Putamen (tissue), 1 donor: ENCODE measurements around the gene PAQR4.

Experiments
- DNase-seq: peaks from one replicate; pipeline ENCODE4 v3.0.0-alpha.2; 2016; ENCODE audit warnings: low spot score

Gene PAQR4

GRCh38 chr16:3007059-3007956 is 38.2 kb downstream of the PAQR4 start:
- no peak for DNase-seq

DNA sequence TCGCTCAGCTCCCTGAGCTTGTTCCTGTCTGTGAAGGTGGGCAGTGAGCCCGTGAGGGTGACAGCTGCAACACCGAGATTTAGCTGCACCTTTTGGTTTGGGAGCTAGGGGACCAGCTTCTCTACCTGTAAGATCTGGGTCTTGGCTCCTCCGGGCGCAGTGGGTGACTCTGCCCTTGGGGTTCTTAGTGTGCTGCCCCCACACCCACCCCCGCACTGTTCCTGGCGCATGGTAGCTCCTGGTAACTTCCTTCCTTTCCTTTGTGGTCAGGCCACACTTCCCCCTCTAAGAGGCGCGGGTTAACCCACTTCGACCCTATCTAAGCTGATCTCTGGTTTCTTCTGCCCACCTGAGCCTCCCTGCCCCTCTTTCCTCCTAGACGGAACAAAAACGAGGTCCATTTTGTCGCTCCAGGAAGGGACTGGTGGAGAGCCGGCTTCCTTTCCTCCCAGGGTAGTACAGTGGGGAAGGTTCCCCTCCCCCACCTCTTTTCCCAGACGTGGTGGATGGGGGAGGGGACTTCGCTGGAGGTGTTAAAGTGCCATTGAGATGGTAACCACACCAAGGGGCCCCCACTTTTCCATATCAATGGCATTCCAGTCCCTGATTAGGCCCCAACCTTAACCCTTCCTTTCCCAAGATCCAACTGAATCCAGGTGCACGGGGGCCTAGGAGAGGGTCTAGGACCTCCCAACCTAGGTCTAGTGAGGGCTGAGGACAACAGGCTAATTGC is 39.0 kb downstream of the PAQR4 start:
- no peak for DNase-seq

DNA sequence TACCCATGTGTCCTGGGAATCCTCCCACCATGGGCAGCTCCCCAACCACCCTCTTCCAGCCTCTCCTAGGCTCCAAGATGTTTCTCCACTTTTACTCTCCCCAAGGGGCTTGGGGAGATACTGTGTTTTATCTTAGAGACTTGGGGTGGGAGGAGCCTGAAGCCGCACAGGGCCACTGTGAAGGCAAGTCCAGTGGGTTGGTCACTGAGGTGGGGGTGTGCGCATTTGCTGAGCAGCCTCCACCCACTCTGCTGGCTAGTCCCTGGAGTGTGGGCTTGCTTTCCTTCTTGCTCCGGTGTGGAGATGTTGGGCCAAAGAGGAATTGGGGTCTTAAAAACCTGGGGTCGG is 39.5 kb downstream of the PAQR4 start:
- no peak for DNase-seq

GRCh38 chr16:3009568-3010390 is 40.6 kb downstream of the PAQR4 start:
- DNase-seq = no peak

- DNase-seq = no peak
These were observed 41.4 kb downstream of the PAQR4 start for GRCh38 chr16:3010510-3010909.

DNA sequence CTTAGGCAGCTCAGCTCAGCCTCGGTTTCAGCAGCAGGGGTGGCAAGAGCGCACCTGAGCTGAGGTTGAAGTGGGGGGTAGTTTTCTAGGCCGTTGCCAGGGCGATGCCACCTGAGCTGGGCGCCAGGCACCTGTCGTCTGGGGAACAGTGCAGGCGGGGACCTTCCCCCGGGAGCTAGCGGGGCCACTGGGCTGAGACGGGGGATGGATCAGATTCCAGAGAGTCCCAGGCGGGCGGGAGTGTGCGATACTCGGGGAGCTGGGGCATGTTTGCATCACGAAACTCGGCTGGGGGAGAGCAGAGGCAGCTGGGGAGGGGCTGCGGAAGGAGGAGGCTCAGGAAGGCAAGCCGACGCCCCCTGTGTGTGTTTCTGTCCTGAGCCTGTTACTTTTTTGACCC is 43.1 kb downstream of the PAQR4 start:
- no peak for DNase-seq

DNA sequence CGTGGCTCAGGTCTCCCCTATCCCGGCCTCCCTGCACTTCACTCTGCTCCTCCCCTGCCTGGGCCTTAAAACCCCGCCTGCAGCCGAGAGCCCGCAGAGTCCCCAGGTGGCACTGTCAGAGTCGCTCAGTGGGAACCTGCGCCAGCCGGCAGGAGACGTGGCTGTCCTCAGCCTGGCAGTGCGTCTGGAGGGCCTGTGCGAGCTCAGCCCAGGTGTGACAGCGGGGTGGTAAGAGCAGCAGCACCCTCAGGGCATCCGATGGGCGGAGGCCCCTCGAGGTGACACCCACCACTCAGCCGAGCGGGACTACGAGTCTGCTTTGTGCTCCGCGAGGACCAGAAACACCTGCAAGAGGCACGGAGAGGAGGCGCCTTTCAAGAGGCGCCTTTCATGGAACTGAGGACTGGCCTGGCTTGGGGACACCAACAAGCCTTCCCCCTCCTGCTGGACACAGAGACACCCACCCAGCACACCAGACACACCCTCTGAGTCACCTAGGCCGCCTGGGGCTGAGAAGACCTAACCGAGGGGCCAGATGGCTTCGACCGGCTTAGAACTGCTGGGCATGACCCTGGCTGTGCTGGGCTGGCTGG is 43.8 kb downstream of the PAQR4 start, which contains the start of gene CLDN9:
Gene CLDN9, plus strand, starts transcription at position 96 of the 593 bp plus-strand sequence. Its CDS starts 440 bp downstream, at position 536.
- DNase-seq = no peak

DNA sequence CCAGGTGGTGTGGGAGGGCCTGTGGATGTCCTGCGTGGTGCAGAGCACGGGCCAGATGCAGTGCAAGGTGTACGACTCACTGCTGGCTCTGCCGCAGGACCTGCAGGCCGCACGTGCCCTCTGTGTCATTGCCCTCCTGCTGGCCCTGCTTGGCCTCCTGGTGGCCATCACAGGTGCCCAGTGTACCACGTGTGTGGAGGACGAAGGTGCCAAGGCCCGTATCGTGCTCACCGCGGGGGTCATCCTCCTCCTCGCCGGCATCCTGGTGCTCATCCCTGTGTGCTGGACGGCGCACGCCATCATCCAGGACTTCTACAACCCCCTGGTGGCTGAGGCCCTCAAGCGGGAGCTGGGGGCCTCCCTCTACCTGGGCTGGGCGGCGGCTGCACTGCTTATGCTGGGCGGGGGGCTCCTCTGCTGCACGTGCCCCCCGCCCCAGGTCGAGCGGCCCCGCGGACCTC is 44.4 kb downstream of the PAQR4 start:
- DNase-seq = no peak

- no peak for DNase-seq
These were observed 45.0 kb downstream of the PAQR4 start for GRCh38 chr16:3013998-3014690.

DNA sequence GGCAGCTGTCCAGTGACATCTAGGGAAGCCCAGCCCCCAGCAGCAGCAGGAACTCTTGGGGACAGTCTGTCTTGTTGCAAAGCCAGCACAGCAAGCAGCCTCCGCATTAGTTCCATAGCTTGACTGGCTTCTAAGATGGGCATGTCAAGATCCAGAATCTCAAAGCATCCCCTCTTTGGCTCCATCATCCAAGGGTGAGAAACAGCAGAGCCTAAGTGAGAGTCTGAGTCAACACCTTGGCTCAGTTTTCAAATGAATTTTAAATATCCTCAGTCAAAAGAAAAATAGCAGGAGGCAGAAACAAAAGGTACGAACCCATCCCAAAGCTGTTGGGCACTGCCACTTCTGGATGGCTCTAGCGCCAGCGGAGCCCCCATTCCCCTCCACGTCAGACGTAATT is 45.8 kb downstream of the PAQR4 start:
- no peak for DNase-seq

DNA sequence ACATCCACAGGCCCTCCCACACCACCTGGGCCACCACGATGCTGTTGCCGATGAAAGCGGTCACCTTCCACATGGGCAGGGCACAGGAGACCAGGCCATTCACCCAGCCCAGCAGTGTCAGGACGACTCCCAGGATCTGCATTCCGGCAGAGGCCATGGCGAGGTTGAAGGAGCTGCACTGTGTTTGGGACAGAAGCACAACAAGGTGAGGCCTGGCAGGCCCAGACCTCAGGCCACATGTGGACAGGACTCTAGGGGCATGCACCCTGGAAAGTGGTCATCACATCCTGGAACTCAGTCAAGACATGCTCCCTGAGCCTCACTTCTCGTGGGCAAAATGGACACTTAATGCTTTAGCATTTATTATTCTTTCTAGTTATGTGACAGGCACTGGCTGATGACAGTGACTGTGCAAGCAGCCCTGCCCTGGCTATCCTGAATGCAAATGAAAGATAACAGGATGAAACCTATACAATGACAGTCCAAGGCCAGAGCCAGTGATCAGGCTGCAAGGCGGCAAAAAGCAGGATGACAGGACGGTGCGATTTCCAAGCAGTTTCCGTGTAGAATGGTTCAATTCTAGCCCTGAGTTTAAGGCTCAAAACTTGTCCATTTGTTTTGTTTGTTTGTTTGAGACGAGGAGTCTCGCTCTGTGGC is 46.8 kb downstream of the PAQR4 start:
- no peak for DNase-seq

- no peak for DNase-seq
These were observed 48.2 kb downstream of the PAQR4 start for GRCh38 chr16:3017344-3017743.

DNA sequence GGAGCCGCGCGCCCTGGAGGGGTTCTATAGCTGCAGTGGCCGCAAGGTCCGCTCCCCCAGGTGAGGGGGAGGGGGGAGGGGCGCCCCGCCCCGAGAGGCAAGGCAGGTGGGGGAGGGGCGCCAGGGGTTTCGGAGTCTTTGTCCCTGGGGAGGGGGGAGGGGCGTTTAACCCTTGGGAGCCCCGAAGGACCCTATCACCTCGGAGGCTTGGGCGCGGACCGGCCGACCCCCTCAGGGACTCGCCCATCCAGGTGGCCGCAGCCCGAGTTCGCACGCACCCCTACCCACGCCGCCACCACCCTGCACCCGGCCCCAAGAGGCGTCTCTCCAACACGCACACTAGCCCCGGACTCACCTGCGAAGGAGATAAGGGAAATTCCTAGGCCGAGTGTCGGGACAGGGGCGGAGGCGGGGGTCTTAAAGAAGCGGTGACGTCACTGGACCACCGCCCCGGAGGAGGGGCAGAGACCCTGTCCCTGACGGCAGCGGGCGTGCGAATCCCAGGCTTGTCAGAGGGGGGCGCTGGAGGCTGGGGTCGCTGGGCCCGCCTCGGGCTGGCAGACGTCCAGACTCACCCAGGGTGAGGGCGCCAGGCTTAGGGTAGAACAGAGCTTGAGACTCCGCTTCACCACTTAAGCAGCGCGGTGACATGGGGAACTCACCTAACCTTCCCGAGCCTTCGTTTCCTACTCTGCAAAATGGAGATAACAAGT is 48.8 kb downstream of the PAQR4 start, which contains the start of gene CLDN6:
Gene CLDN6, minus strand, starts transcription at position 390 of the 713 bp plus-strand sequence. CDS start 2,162 bp downstream, outside the sequence.
- no peak for DNase-seq

DNA sequence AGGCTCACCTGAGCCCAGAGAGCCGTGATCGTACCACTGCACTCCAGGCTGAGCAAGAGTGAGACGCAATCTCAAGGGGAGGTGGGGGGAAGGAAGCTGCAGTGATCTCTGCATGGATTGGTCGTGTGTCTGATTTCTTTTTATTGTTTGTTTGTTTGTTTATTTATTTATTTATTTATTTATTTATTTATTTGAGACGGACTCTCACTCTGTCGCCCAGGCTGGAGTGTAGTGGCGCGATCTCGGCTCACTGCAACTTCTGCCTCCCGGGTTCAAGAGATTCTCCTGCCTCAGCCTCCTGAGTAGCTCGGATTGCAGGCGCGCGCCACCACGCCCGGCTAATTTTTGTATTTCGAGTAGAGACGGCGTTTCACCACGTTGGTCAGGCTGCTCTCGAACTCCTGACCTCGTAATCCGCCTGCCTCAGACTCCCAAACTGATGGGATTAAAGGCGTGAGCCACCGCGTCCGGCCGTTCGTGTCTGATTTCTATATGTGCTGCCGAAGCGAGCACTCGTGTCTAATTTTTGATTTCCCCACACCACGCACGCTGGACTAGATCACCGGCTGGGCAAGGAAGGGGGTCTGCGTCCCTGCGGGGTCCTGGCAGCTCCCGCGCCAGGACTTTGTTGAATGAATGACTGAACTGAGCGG is 50.6 kb downstream of the PAQR4 start:
- no peak for DNase-seq

DNA sequence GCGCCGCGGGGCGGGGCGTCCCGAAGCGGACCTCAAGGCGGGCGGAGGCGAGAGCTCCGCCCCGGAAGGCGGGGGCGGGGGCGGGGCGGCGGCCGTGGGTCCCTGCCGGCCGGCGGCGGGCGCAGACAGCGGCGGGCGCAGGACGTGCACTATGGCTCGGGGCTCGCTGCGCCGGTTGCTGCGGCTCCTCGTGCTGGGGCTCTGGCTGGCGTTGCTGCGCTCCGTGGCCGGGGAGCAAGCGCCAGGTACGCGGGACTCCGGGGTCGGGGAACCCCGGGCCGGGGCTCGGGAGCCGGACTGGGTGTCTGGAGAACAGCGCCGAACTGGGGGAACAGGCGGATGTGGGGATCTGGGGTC is 51.1 kb downstream of the PAQR4 start, which contains the start of gene TNFRSF12A:
Gene TNFRSF12A, plus strand, starts transcription at position 122 of the 357 bp plus-strand sequence. Its CDS starts 30 bp downstream, at position 152.
- no peak for DNase-seq

GRCh38 chr16:3020604-3021448 is 51.7 kb downstream of the PAQR4 start:
- no peak for DNase-seq

DNA sequence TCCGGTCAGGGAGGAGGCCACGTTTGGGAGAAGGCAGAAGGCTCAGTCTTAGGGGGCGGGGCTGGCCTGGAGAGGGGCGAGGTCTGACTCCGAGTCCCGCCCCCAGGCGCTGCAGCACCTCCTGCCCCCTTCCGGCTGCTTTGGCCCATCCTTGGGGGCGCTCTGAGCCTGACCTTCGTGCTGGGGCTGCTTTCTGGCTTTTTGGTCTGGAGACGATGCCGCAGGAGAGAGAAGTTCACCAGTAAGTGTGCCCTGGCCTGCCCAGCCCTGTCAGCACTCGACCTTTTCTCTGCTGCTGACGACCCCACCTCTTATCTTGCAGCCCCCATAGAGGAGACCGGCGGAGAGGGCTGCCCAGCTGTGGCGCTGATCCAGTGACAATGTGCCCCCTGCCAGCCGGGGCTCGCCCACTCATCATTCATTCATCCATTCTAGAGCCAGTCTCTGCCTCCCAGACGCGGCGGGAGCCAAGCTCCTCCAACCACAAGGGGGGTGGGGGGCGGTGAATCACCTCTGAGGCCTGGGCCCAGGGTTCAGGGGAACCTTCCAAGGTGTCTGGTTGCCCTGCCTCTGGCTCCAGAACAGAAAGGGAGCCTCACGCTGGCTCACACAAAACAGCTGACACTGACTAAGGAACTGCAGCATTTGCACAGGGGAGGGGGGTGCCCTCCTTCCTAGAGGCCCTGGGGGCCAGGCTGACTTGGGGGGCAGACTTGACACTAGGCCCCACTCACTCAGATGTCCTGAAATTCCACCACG is 52.5 kb downstream of the PAQR4 start:
- no peak for DNase-seq
